Heart left ventricle (tissue), 13 donors: ENCODE results near the gene NCS1.

ENCODE experiments used
- POLR2A ChIP-seq, 2 donors: fragments of 450-650 bp; IDR thresholded peaks; one replicate each; pipeline ENCODE4 v1.6.1; 2017; ENCODE audit warnings: antibody characterized with exemption in 2 of 2, mild to moderate bottlenecking in 2 of 2, moderate library complexity in 2 of 2
- TF ChIP-seq, protein P1 (sequence below), 12 donors: fragments of 200-600 bp; sonication (generic) in 4 of 12; IDR thresholded peaks; one replicate each; pipeline versions ENCODE4 v1.5.0 to v1.8.0; 2018 to 2022; ENCODE audit warnings: antibody characterized with exemption in 12 of 12, mild to moderate bottlenecking in 5 of 12
- donor health status: ischemic (EF 13 %, LVEDD 7.1; RV severe dilation, severe dysfunction).
- donor health status: DM: no; HTN: yes; CAD: no.
- donor health status: DM: no; HTN: no; CAD: no.
- donor health status: ischemic (EF 25% LVEDD 6.9; RV normal size, moderate dysfunction).
- donor health status: ischemic (EF 25% LVEDD 5.7; RV mildly dilated, moderate dysfunction).
- donor health status: ischemic (EF 35%, LVEDD 5.7; RV mildly dilated, moderate dysfunction).
- donor health status: nonischemic (EF 11% LVEDD 7.7; RV severe dilation, severe dysfunction).
- donor health status: DM: yes; HTN: yes; CAD: no.
- donor health status: PGD.
- donor health status: ischemic (EF 29% LVEDD 5.4; RV normal size, mild dysfunction).
- donor health status: nonischemic (EF 23%, LVEDD 6.1; RV moderate dilation, normal function).

DNA sequence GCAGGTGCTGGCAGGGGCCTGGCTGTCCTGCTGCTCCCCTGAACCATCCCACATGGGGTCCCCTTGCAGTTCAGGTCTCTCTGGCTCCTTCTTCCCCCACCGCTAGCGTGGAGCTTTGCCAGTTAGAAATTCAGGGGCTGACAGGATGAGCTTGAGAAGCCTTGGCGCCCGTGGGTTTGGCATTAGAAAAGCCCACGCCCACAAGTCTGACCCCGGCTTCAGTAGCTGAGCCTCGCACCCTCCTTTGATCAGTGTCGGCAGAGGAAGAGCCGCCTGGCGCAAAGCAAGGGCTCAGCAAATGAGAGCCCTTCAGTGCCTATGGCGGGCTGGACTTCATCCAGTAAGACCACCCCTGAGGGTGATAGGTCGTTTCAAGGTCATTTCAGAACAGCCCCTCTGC, 30.1 kb upstream of the NCS1 start:
- TF ChIP-seq, protein P1, sequence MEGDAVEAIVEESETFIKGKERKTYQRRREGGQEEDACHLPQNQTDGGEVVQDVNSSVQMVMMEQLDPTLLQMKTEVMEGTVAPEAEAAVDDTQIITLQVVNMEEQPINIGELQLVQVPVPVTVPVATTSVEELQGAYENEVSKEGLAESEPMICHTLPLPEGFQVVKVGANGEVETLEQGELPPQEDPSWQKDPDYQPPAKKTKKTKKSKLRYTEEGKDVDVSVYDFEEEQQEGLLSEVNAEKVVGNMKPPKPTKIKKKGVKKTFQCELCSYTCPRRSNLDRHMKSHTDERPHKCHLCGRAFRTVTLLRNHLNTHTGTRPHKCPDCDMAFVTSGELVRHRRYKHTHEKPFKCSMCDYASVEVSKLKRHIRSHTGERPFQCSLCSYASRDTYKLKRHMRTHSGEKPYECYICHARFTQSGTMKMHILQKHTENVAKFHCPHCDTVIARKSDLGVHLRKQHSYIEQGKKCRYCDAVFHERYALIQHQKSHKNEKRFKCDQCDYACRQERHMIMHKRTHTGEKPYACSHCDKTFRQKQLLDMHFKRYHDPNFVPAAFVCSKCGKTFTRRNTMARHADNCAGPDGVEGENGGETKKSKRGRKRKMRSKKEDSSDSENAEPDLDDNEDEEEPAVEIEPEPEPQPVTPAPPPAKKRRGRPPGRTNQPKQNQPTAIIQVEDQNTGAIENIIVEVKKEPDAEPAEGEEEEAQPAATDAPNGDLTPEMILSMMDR (IDR thresholded peaks at IDR 0.05), result no peak
- no peak for TF ChIP-seq POLR2A (IDR thresholded peaks at IDR 0.05)
